GM12873 (cell line): ENCODE results near the gene SCYGR5.

Experiments
- CTCF ChIP-seq: IDR thresholded peaks from 2 replicates; pipeline ENCODE4 v1.5.1; 2012; ENCODE audit warnings: low read depth, mild to moderate bottlenecking, moderate library complexity, low read length, control low read depth; ENCODE audit not compliant: insufficient read depth; ENCODE audit errors: missing control alignments

SCYGR5 gene

GRCh38 chr2:227655454-227655853 is 11.2 kb upstream of the SCYGR5 start:
- TF ChIP-seq CTCF: no peak

GRCh38 chr2:227657199-227657845 is 9.3 kb upstream of the SCYGR5 start:
- TF ChIP-seq CTCF: no peak

GRCh38 chr2:227661025-227661649 is 5.5 kb upstream of the SCYGR5 start:
- no peak for TF ChIP-seq CTCF

GRCh38 chr2:227661827-227662226 is 4.8 kb upstream of the SCYGR5 start:
- no peak for TF ChIP-seq CTCF

- no peak for TF ChIP-seq CTCF
Observed at GRCh38 chr2:227665189-227665940, 1.2 kb upstream of the SCYGR5 start.

- TF ChIP-seq CTCF: no peak
Observed at GRCh38 chr2:227671170-227671905, 4.7 kb downstream of the SCYGR5 start.

GRCh38 chr2:227674485-227674884 is 7.9 kb downstream of the SCYGR5 start:
- TF ChIP-seq CTCF: no peak
